Measurements from ENCODE around the gene IFRD2. TPM values are rescaled to one million over a fixed set of nuclear protein-coding genes. Genes with fewer than 3 reads are reported as not detected.

The IFRD2 gene
- 77.8 TPM for total RNA-seq

DNA sequence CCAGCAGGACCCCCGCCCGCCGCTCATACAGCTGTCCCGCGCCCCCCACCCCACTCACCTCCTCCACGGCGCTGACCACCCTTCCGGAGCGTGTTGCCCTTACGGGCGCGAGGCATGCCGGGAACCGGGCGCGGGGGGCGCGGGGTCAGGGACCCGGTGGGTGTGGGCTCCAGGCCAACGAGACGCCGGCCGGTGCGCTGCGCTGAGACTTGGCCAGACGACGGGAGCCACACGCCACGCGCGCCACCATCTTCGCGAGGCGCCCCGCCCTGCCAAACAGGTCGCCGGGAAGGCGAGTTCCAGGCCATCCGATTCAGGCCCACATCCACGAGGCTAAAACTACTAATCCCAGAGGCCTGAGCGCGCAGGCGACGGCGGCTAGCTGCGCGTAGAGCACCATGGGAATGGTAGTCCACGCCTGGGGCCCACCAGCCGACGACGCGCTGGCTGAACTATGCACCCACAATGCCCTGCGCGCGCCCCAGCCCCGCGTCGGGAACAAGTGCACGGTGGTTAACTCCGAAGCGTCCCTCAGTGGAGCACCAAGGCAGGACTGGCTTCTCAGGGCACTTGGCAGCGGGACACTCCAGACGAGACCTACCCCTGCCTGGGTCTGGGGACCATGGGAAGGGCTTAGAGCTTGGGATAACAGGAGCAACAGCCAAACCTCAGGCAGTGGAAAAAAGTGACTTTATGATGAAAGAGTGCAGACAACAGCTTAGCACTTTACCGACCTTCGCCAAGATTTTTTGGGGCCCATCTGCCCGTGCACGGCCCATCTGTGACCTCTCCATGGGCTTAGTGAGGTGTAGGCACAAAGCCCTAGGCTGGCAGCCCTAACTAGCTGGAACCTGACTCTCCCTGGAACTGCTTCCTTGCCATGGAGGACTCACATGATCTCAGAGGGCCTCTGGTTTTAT lies at the start of gene IFRD2:
TSS of gene IFRD2 (minus strand) at position 271 of the 920 bp plus-strand sequence. CDS start at position 116, 155 bp downstream.
- peak; percentile 84 to 97 (median 96) for DNase-seq (ENCODE audit: low read depth in 2 of 3, low spot score in 2 of 3)

- no peak for DNase-seq (ENCODE audit: low read depth in 2 of 3, low spot score in 2 of 3)
Measured at GRCh38 chr3:50341537-50341936, 49.3 kb upstream of the IFRD2 start.

DNA sequence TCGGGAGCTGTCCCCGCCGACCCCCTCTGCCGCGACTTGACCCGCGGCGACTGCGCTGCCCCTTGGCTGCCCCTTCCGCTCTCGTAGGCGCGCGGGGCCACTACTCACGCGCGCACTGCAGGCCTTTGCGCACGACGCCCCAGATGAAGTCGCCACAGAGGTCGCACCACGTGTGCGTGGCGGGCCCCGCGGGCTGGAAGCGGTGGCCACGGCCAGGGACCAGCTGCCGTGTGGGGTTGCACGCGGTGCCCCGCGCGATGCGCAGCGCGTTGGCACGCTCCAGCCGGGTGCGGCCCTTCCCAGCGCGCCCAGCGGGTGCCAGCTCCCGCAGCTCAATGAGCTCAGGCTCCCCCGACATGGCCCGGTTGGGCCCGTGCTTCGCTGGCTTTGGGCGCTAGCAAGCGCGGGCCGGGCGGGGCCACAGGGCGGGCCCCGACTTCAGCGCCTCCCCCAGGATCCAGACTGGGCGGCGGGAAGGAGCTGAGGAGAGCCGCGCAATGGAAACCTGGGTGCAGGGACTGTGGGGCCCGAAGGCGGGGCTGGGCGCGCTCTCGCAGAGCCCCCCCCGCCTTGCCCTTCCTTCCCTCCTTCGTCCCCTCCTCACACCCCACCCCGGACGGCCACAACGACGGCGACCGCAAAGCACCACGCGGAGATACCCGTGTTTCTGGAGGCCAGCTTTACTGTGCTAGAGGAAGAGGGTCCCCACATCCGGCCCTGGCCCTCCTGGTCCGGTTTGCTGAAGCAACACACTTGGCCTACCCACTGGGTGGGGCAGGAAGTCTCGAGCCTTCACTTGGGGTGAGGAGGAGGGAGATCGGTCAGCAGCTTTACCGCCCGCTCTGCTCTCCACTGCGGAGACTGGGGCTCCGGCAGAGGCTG lies 48.5 kb upstream of the IFRD2 start, which contains the start of gene RASSF1:
TSS of gene RASSF1 (minus strand) at position 389 of the 882 bp plus-strand sequence. CDS start at position 358, 31 bp downstream.
- DNase-seq (ENCODE audit: low read depth in 2 of 3, low spot score in 2 of 3) = peak in 2 of 3 donors; percentile 58 to 69

DNA sequence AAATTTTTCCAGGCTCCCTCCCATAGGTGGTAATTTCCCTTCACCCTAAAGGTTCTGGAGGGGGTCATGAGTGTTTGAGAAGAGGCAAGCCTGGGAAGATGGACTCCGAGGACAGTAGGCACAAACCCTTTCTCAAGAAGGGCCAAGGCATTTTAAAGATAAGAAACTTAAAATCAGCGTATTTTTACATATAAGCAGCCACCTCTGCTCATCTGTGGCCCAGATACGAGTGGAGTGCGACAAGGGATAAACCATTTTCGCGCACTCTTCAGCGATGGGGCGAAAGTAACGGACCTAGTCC lies 47.9 kb upstream of the IFRD2 start:
- DNase-seq (ENCODE audit: low read depth in 2 of 3, low spot score in 2 of 3) = no peak

GRCh38 chr3:50339485-50340146 lies 47.4 kb upstream of the IFRD2 start:
- no peak for DNase-seq (ENCODE audit: low read depth in 2 of 3, low spot score in 2 of 3)

- DNase-seq (ENCODE audit: low read depth in 2 of 3, low spot score in 2 of 3) = peak in 1 of 3 donors; percentile 61
Measured at GRCh38 chr3:50338965-50339364, 46.7 kb upstream of the IFRD2 start.

DNA sequence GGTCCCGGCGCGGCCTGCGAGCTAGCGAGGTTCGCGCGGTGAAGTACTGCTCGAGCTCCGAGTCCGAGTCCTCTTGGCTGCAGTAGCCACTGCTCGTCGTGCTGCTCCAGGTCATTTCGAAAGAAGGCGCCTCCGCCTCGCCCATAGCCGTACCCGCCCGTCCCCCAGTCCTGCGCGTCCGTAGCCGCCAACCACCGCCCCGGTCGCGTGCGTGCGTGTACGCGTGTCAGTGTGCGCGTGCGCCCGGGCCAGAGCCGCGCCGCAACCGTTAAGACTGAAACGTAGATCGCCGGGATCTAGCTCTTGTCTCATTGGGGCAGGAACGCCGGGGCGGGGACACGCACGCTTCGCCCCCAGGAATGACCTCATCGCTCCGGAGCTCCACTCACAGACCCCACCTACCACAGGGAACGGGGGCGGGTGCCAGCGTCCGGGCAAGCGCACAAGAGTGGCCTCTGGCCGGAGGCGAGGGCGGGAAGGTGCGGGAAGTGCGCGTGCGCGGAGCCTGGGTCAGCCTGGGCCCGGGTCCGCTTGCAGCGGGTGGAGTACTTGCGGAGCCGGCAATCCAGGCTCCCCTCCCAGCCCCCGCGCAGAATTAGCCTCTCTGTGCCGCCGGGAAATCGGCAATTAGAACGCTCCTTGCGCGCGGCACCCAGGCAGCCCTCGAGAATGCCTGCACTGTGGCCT lies 45.1 kb upstream of the IFRD2 start:
- peak; percentile 84 to 98 (median 98) for DNase-seq (ENCODE audit: low read depth in 2 of 3, low spot score in 2 of 3)

DNA sequence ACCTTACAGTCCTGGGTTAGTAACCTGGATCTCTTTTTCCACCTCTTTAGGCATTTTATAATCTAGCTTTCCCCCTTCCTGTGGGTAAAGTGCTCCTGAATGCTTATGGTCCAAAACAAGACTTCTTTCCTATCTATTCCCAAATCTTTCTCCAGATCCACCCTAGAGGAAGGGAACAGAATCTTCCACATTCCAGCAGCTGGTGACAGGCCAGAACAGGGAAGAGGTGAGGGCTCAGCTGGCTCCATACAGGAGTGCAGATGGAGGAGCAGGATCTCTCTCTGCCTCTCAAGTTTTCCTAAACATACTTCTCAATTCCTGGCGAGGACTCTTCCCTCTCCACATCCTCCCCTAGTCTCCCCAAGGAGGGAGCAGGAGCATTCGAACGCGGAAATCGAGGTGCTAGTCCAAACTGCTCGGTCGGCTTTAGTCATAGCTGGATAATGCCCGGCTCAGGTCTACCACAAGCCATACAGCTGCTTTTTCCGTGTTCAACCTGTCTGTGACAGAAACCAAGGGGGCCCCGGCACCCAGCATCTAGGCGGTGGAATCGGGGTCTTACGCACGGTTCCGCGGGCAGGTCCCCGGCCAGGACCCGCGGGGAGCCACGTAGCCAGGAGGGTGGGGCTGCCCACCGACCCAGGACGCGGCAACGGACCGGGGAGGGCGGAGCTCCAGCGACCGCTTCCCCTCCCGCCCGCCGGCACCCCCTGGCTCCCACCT lies 44.4 kb upstream of the IFRD2 start:
- no peak for DNase-seq (ENCODE audit: low read depth in 2 of 3, low spot score in 2 of 3)

DNA sequence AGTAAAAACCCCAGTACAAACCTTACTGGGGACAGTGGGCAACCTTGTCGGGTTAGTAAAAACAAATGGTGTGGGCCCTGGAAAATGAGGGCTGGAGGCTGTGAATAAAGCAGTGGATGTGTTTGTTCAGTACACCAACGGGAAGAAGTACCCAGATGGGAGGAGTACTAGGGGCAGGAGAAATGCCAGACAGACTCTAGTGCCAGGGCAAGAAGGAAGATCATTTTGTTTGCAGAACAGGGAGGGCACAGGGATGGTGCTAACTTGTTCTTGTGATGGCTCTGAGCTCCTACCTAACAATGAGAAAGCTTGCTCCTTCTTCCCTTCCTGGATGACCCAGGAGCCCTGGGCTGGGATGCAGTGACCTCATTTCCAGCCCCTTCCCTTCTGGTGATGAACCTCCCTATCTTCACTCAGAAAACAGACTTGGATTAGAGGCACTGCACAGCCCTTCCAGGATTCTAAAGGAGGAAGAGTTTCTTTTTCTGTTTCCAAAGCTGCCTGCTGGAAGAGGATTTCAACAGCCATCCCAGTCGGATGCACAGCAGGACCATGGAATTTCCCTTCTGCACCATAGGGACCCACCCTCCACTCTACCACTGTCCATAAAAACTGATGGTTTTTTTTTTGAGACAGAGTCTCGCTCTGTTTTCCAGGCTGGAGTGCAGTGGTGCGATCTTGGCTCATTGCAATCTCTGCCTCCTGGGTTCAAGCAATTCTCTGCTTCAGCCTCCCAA lies 42.3 kb upstream of the IFRD2 start:
- no peak for DNase-seq (ENCODE audit: low read depth in 2 of 3, low spot score in 2 of 3)

DNA sequence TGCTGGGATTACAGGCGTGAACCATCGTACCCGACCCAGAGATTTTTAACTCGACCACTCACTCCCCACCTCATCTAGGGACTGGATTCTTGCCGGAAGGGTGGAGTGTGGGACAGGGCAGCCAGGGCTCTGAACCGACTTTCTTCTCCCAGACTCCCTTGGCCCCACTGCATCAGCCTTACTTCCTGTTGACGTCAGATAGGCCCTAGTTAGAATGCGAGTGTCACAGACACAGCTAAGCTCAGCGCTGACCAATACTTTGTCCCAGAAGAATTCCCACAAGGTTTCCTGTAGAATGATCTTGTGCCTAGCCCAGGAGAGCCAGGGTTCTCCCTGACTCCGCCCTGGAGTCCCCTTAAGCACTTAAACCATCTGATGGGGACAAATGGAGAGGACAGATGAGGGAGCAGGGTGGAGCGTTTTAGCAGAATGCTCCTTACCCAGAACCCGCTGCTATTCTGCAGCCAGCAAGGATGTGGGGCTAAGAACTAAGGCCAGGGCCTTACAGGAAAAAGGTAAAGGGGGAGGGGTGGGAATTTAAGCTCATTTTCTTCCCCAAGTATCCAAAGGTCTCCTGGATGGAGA lies 41.6 kb upstream of the IFRD2 start:
- no peak for DNase-seq (ENCODE audit: low read depth in 2 of 3, low spot score in 2 of 3)

DNA sequence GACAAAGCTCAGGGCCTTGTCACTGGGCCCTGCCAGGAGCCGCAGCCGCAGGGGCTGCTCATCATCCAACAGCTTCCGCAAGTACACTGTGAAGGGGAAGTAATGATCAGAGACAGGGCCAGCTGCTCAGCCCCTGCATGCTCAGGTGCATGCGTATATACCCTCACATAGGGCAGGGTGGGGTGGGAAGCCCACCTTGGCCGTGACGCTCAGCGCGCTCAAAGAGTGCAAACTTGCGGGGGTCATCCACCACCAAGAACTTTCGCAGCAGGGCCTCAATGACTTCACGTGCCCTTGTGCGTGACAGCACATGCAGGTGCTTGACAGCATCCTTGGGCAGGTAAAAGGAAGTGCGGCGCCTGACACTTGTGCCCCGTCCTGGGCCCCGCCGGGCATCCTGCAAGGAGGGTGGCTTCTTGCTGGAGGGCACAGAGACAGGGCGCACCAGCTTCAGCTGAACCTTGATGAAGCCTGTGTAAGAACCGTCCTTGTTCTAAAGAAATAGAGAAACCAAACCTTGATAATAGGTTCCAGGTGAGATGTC lies 39.2 kb upstream of the IFRD2 start:
- no peak for DNase-seq (ENCODE audit: low read depth in 2 of 3, low spot score in 2 of 3)

- DNase-seq (ENCODE audit: low read depth in 2 of 3, low spot score in 2 of 3) = no peak
Measured at GRCh38 chr3:50330330-50330729, 38.1 kb upstream of the IFRD2 start.

- DNase-seq (ENCODE audit: low read depth in 2 of 3, low spot score in 2 of 3) = peak; percentile 88 to 98 (median 96)
Measured at GRCh38 chr3:50327943-50328691, 35.9 kb upstream of the IFRD2 start, which contains the start of gene TUSC2. TSS of gene TUSC2 (minus strand) at chr3:50328223. CDS start at chr3:50328099, 124 bp downstream.

DNA sequence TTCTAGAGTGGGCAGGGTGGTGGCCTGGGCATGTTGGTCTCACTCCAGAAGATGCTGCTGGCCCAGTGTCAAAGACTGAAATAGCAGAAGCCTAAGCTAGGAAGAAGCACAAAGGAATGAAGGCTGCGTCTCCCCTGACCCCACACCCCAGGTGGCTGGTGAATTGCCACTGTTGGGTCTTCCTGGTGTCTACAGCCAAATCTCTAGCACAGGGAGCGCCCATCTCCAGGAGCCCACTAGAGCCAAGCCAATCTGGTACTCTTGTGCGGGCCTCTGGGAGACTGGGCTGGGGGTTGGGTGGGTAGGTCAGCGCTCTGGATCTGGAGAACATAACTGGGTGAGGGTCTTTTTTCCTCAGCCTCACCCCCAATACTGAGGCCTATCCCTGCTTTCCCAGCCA lies 34.9 kb upstream of the IFRD2 start:
- no peak for DNase-seq (ENCODE audit: low read depth in 2 of 3, low spot score in 2 of 3)

- DNase-seq (ENCODE audit: low read depth in 2 of 3, low spot score in 2 of 3) = no peak
Measured at GRCh38 chr3:50326182-50326541, 33.9 kb upstream of the IFRD2 start.

DNA sequence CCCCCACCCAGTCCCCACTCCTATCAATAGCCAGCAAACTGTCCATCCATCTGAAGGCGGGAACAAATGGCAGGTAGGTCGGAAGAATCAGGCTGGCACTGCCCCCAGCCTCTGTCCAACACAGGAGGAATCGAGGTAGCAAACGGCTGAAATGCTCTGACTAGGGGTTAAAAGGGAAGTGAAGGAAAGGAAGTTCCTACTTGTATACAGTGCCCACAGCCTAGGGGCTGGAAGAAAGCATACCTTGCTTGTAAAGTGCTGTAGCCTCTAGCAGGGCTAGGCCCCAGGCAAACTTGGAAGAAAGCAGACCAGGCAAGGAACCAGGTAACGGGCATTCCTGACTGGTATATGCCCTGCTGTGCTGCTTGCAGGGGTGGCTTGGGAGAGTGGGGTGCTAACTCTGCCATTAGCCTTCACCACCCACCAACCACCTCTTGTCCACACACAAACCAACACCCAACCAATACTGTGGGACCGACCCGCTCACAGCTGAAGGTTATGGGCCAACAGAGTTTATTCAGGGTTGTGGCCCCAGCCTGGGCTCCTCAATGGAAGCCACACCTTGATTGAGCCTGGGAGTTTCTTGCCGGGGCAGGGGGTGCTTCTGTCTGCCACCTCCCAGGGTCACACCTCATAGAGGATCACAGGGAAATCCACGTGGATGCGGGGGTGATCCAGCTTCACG lies 33.4 kb upstream of the IFRD2 start:
- DNase-seq (ENCODE audit: low read depth in 2 of 3, low spot score in 2 of 3) = no peak

DNA sequence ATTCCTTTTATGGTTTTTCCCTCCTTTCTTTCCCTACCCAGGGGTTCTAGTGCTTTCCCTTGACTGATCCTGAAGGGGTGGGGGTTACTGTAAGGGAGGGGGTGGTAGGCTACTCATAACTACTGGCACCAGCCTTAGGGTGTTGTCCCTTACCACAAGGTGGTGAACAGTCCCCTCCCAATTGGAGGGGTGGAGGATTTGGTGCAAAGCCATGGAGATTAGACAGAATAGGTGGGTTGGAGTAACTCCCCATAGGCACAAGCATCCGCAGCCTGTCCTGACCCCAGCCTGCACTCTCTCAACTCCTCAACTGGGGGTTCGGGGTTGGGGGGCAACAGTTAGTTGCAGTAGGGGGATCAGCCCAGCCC lies 32.9 kb upstream of the IFRD2 start:
- no peak for DNase-seq (ENCODE audit: low read depth in 2 of 3, low spot score in 2 of 3)

All from hematopoietic multipotent progenitor cell (in vitro differentiated cells).